ENCODE measurements around the gene TMEM167B. TPM values are rescaled to one million over a fixed set of nuclear protein-coding genes. Genes with fewer than 3 reads are reported as not detected.
"Not testable (repeated sequence)": the region's sequence is repeated elsewhere in the genome, so short reads cannot be mapped to it uniquely, and the experiment has no call there.

Gene TMEM167B
- total RNA-seq, 4 donors from 2014 or later = 24.8 to 52.3 (median 34.3) TPM

- DNase-seq (ENCODE audit: low spot score in 2 of 2) = no peak
- H3K4me3 ChIP-seq (ENCODE audit: low read depth, poor library complexity, severe bottlenecking) = no peak overlapping the region
- TF ChIP-seq CTCF (IDR thresholded peaks at IDR 0.05) (no peak), POLR2A (IDR thresholded peaks at IDR 0.05) (no peak)
- 90 to 94% methylated on average over 3 of the region's 3 CpGs for WGBS, 2 donors
- intact Hi-C loops (cut with DNase I; ENCODE audit: low total_unique reads) = no loop called here
Observed at GRCh38 chr1:109140392-109140791, 49.8 kb downstream of the TMEM167B start.

- no peak overlapping the region for H3K4me3 ChIP-seq (ENCODE audit: low read depth, poor library complexity, severe bottlenecking)
- TF ChIP-seq CTCF (IDR thresholded peaks at IDR 0.05) (no peak), POLR2A (IDR thresholded peaks at IDR 0.05) (no peak)
- 90% methylated on average over 5 of the region's 5 CpGs for WGBS, 2 donors
- intact Hi-C loops (cut with DNase I; ENCODE audit: low total_unique reads) = no loop called here
- no peak for DNase-seq (ENCODE audit: low spot score in 2 of 2)
Observed at GRCh38 chr1:109142260-109142659, 51.7 kb downstream of the TMEM167B start.

- intact Hi-C loops (cut with DNase I; ENCODE audit: low total_unique reads) = not testable (repeated sequence)
Observed at GRCh38 chr1:109142725-109143124, 52.2 kb downstream of the TMEM167B start.

More at GRCh38 chr1:109142725-109143124, 52.2 kb downstream of the TMEM167B start:
- WGBS, 2 donors = 91 to 93% methylated on average over 6 of the region's 6 CpGs
- DNase-seq (ENCODE audit: low spot score in 2 of 2); H3K4me3 ChIP-seq (ENCODE audit: low read depth, poor library complexity, severe bottlenecking): not testable (repeated sequence)

Other genes with a start within 250 kb of the TMEM167B start
- gene AKNAD1, start 233.7 kb upstream of the TMEM167B start, total RNA-seq = 1 to 10 TPM; 2.8 to 5.5 (median 3.5) TPM
- gene GPSM2, start 213.8 kb upstream of the TMEM167B start, total RNA-seq = 100 to 1,000 TPM; 100 to 129 (median 122) TPM
- 10 to 100 TPM; 11.8 to 16.0 (median 14.6) TPM for gene CLCC1, start 127.3 kb upstream of the TMEM167B start, total RNA-seq
- gene WDR47, start 48.7 kb upstream of the TMEM167B start, total RNA-seq = 10 to 100 TPM; 44.3 to 75.3 (median 49.0) TPM
- gene TAF13, start 14.8 kb upstream of the TMEM167B start, total RNA-seq = 10 to 100 TPM; 22.2 to 28.9 (median 23.9) TPM
- gene ELAPOR1, start 23.4 kb downstream of the TMEM167B start, total RNA-seq = 10 to 100 TPM; 16.4 to 60.0 (median 33.9) TPM
- 100 to 1,000 TPM; 154 to 172 (median 165) TPM for gene SARS1, start 123.2 kb downstream of the TMEM167B start, total RNA-seq
- 100 to 1,000 TPM in 2 of 4 donors, 10 to 100 TPM in 2; 86.4 to 109 (median 102) TPM for gene CELSR2, start 158.8 kb downstream of the TMEM167B start, total RNA-seq
- gene PSRC1, start 192.4 kb downstream of the TMEM167B start, total RNA-seq = 1 to 10 TPM; 2.8 to 6.9 (median 5.3) TPM
- gene MYBPHL, start 216.2 kb downstream of the TMEM167B start, total RNA-seq = not detected